GM12873 (cell line): ENCODE data around the gene BCL2.

ENCODE experiments used
- CTCF ChIP-seq: IDR thresholded peaks from 2 replicates; pipeline ENCODE4 v1.5.1; 2012; ENCODE audit warnings: low read depth, mild to moderate bottlenecking, moderate library complexity, low read length, control low read depth; ENCODE audit not compliant: insufficient read depth; ENCODE audit errors: missing control alignments

Gene BCL2

GRCh38 chr18:63143330-63143771 lies 176.2 kb downstream of the BCL2 start:
- TF ChIP-seq CTCF: no peak

- TF ChIP-seq CTCF: no peak
Observed at GRCh38 chr18:63142594-63143225, 176.9 kb downstream of the BCL2 start.

GRCh38 chr18:63141778-63142176 lies 177.8 kb downstream of the BCL2 start:
- TF ChIP-seq CTCF: no peak

- no peak for TF ChIP-seq CTCF
Observed at GRCh38 chr18:63140997-63141777, 178.4 kb downstream of the BCL2 start.

- no peak for TF ChIP-seq CTCF
Observed at GRCh38 chr18:63140038-63140450, 179.5 kb downstream of the BCL2 start.

- TF ChIP-seq CTCF: no peak
Observed at GRCh38 chr18:63138436-63139340, 180.9 kb downstream of the BCL2 start.

GRCh38 chr18:63137999-63138435 lies 181.6 kb downstream of the BCL2 start:
- no peak for TF ChIP-seq CTCF
